Loucy (cell line): ENCODE measurements around the gene LYPD6.

ENCODE experiments used
- H2AFZ ChIP-seq: fragments of 200-600 bp; sonication (generic); 2 replicates; pipeline ENCODE4 v1.6.0; 2016; ENCODE audit warnings: antibody characterized with exemption, mild to moderate bottlenecking, low read length, moderate library complexity
- H3F3A ChIP-seq: fragments of 200-600 bp; 2 replicates; pipeline ENCODE4 v1.6.0; 2016; ENCODE audit warnings: antibody characterized with exemption, low read depth, mild to moderate bottlenecking
- H3K27me3 ChIP-seq: fragments of 200-600 bp; sonication (generic); 2 replicates; pipeline ENCODE4 v1.6.1; 2014; ENCODE audit warnings: low read length, mild to moderate bottlenecking; ENCODE audit not compliant: insufficient read depth, poor library complexity, severe bottlenecking
- H3K36me3 ChIP-seq: fragments of 200-600 bp; sonication (generic); 2 replicates; pipeline ENCODE4 v1.6.1; 2016; ENCODE audit warnings: low read length; ENCODE audit not compliant: insufficient read depth
- H3K4me1 ChIP-seq: fragments of 200-600 bp; sonication (generic); 2 replicates; pipeline ENCODE4 v1.5.1; 2014; ENCODE audit warnings: low read length, mild to moderate bottlenecking; ENCODE audit not compliant: insufficient read depth, poor library complexity, severe bottlenecking
- H3K4me2 ChIP-seq: fragments of 200-600 bp; sonication (generic); 2 replicates; pipeline ENCODE4 v1.6.0; 2014; ENCODE audit warnings: antibody characterized with exemption, low read length, low read depth, mild to moderate bottlenecking; ENCODE audit not compliant: poor library complexity, severe bottlenecking
- H3K4me3 ChIP-seq: fragments of 200-600 bp; sonication (generic); 2 replicates; pipeline ENCODE4 v1.5.1; 2014; ENCODE audit warnings: low read length, mild to moderate bottlenecking, mixed read lengths; ENCODE audit not compliant: poor library complexity, severe bottlenecking
- H3K79me2 ChIP-seq: fragments of 200-600 bp; sonication (generic); 2 replicates; pipeline ENCODE4 v1.6.1; 2014; ENCODE audit warnings: low read length; ENCODE audit not compliant: insufficient read depth
- H3K9ac ChIP-seq: fragments of 200-600 bp; sonication (generic); 2 replicates; pipeline ENCODE4 v1.6.0; 2014; ENCODE audit warnings: mild to moderate bottlenecking, low read depth, low read length, moderate library complexity; ENCODE audit not compliant: poor library complexity, severe bottlenecking
- H3K9me2 ChIP-seq: fragments of 200-600 bp; sonication (generic); replicated peaks from 2 replicates; pipeline ENCODE4 v1.6.1; 2016; ENCODE audit warnings: low read depth, low read length, mixed read lengths
- H3K9me3 ChIP-seq: fragments of 200-600 bp; sonication (generic); 2 replicates; pipeline ENCODE4 v1.6.1; 2014; ENCODE audit warnings: mild to moderate bottlenecking, antibody characterized with exemption, low read length, low read depth; ENCODE audit not compliant: insufficient read depth
- H4K20me1 ChIP-seq: fragments of 200-600 bp; sonication (generic); 2 replicates; pipeline ENCODE4 v1.6.0; 2014; ENCODE audit warnings: antibody characterized with exemption, low read length, mild to moderate bottlenecking; ENCODE audit not compliant: insufficient read depth, poor library complexity, severe bottlenecking
- EZH2phosphoT487 ChIP-seq: fragments of 200-600 bp; IDR thresholded peaks from 2 replicates; pipeline ENCODE4 v1.6.1; 2018; ENCODE audit warnings: antibody characterized with exemption, mild to moderate bottlenecking, moderate library complexity, borderline replicate concordance
- TF ChIP-seq, protein P1 (sequence below): fragments of 200-600 bp; sonication (generic); conservative IDR thresholded peaks from 2 replicates; pipeline ENCODE4 v1.5.1; 2014; ENCODE audit warnings: mild to moderate bottlenecking, antibody characterized with exemption, low read length

Gene LYPD6

DNA sequence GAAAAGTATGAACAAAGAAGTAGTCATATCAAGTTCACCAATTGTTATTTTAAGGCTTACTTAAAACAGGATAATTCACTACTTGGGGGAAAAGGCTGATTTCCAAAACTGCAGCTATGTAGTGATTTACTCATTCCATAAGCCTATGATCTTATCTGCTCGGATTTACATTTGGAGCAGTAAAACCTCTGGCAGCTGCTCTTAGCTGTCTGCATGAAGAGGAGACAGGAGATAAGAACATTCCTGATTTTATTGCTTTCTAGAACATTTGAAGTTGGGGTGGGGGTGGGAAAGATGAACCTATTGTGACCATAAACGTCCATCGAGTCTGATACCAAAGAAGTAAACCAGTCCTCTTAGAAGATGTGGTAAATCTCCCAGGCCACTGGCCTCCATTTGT is 136.2 kb downstream of the LYPD6 start:
- Histone ChIP-seq H3K4me1 (no peaks in the 10 kb centered on the region), H3K79me2 (no peaks in the 10 kb centered on the region), H3K4me2 (no peak overlapping the region), H3K9me2 (no peaks in the 10 kb centered on the region), H3F3A (no peaks in the 10 kb centered on the region), H2AFZ (no peak overlapping the region), H3K9ac (no peak overlapping the region), H3K4me3 (no peak overlapping the region), H4K20me1 (no peaks in the 10 kb centered on the region), H3K27me3 (no peaks in the 10 kb centered on the region), H3K36me3 (no peaks in the 10 kb centered on the region), H3K9me3 (peaks cover 3% of the 10 kb centered on the region; the same call in 1 of the 2 replicates)
- TF ChIP-seq, protein P1, sequence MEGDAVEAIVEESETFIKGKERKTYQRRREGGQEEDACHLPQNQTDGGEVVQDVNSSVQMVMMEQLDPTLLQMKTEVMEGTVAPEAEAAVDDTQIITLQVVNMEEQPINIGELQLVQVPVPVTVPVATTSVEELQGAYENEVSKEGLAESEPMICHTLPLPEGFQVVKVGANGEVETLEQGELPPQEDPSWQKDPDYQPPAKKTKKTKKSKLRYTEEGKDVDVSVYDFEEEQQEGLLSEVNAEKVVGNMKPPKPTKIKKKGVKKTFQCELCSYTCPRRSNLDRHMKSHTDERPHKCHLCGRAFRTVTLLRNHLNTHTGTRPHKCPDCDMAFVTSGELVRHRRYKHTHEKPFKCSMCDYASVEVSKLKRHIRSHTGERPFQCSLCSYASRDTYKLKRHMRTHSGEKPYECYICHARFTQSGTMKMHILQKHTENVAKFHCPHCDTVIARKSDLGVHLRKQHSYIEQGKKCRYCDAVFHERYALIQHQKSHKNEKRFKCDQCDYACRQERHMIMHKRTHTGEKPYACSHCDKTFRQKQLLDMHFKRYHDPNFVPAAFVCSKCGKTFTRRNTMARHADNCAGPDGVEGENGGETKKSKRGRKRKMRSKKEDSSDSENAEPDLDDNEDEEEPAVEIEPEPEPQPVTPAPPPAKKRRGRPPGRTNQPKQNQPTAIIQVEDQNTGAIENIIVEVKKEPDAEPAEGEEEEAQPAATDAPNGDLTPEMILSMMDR, result no peak
- no peak for TF ChIP-seq EZH2phosphoT487

DNA sequence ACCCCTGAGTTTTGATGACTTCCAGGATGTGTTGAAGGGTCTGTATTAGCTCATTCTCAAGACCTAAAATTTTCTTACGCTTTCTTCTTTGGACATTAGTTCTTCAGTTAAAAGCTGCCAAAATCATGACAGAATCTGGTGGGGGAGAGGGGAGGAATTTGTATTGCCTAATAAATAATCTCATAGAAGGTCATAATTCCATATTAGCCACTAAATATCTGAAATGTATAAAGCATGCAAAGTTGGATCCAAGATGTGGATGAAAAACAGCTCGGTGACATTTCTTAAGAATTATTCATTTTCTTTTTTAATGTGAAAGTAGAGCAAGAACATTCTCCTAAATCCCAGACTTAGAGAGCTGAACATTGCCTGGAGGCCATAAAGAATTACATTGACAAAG is 137.0 kb downstream of the LYPD6 start:
- no peak overlapping the region for H2AFZ ChIP-seq
- no peaks in the 10 kb centered on the region for H4K20me1 ChIP-seq
- TF ChIP-seq, protein P1, result no peak
- no peak for TF ChIP-seq EZH2phosphoT487
- H3K4me1 ChIP-seq, result no peaks in the 10 kb centered on the region
- no peak overlapping the region for H3K4me3 ChIP-seq
- no peak overlapping the region for H3K9ac ChIP-seq
- H3K27me3 ChIP-seq, result no peaks in the 10 kb centered on the region
- no peaks in the 10 kb centered on the region for H3K36me3 ChIP-seq
- no peaks in the 10 kb centered on the region for H3K9me3 ChIP-seq
- H3F3A ChIP-seq, result no peaks in the 10 kb centered on the region
- H3K4me2 ChIP-seq, result no peak overlapping the region
- no peaks in the 10 kb centered on the region for H3K79me2 ChIP-seq
- no peaks in the 10 kb centered on the region for H3K9me2 ChIP-seq

DNA sequence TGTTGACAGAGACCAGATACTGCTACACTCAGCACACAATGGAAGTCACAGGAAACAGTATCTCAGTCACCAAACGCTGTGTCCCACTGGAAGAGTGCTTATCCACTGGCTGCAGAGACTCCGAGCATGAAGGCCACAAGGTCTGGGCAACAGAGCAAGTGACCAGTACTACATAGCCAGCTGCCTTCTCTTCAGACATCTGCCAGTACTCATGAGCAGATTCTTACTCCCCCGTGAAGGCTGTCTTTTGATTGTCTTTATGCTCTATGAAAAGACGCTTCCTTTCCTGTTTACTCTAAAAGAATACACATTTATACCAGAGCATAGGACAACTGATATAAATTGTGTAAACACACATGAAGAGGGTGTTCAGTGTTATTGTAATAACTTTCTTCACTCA is 138.2 kb downstream of the LYPD6 start:
- Histone ChIP-seq H3K79me2 (no peaks in the 10 kb centered on the region), H3F3A (no peaks in the 10 kb centered on the region), H3K4me1 (no peaks in the 10 kb centered on the region), H3K9ac (no peak overlapping the region), H3K27me3 (no peaks in the 10 kb centered on the region), H3K4me2 (no peak overlapping the region), H2AFZ (no peak overlapping the region), H3K36me3 (no peaks in the 10 kb centered on the region), H3K9me2 (no peaks in the 10 kb centered on the region), H3K9me3 (no peaks in the 10 kb centered on the region), H4K20me1 (no peaks in the 10 kb centered on the region), H3K4me3 (no peak overlapping the region)
- TF ChIP-seq EZH2phosphoT487, result no peak
- TF ChIP-seq, protein P1, result no peak
